ENCODE measurements around the gene NTNG2.

DNA sequence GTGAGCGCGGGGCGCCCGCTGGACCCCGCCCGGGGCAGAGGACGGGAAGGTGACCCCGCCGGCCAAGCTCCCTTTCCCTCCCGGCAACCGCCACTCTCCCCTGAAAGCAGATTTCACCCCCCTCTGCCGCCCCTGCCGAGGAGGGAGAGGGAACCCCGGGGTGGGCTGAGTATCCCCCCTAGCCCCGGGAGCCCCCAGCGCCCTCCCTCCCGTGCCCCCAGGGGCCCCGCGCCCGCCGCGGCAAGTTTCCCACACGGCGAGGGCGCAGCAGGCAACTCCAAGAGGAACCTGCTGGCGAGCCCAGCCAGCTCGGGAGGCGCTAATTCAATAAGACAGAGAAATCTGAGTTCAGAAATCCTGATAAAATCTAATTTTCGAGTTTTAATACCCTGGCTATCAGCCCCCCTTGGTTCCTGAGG lies 1.6 kb downstream of the NTNG2 start:
- no peak for TF ChIP-seq CTCF (IDR thresholded peaks at IDR 0.05)
- no peak for TF ChIP-seq EP300 (IDR thresholded peaks at IDR 0.05)
- no peak for TF ChIP-seq POLR2A (IDR thresholded peaks at IDR 0.05)
- TF ChIP-seq POLR2AphosphoS5 (IDR thresholded peaks at IDR 0.05), result no peak

Data from stomach (tissue), 4 donors.